Right lobe of liver (tissue), 4 donors: ENCODE data around the gene INTS3.

ENCODE experiments used
- POLR2A ChIP-seq: fragments of 450-650 bp; IDR thresholded peaks from one replicate; pipeline ENCODE4 v1.6.1; 2017; ENCODE audit warnings: antibody characterized with exemption, mild to moderate bottlenecking
- TF ChIP-seq, protein P1 (sequence below), 4 donors: fragments of 200-600 bp in 3 of 4; fragments of 450-650 bp in 1 of 4; IDR thresholded peaks; one replicate each; pipeline versions ENCODE4 v1.5.1 to v1.8.0; 2016 to 2022; ENCODE audit warnings: antibody characterized with exemption in 4 of 4, mild to moderate bottlenecking in 2 of 4
- donor health status: DM: no; HTN: no; CAD: no.
- donor health status: DM: no; HTN: no; CAD: no.
- donor health status: DM: no; HTN: yes; CAD: no.

DNA sequence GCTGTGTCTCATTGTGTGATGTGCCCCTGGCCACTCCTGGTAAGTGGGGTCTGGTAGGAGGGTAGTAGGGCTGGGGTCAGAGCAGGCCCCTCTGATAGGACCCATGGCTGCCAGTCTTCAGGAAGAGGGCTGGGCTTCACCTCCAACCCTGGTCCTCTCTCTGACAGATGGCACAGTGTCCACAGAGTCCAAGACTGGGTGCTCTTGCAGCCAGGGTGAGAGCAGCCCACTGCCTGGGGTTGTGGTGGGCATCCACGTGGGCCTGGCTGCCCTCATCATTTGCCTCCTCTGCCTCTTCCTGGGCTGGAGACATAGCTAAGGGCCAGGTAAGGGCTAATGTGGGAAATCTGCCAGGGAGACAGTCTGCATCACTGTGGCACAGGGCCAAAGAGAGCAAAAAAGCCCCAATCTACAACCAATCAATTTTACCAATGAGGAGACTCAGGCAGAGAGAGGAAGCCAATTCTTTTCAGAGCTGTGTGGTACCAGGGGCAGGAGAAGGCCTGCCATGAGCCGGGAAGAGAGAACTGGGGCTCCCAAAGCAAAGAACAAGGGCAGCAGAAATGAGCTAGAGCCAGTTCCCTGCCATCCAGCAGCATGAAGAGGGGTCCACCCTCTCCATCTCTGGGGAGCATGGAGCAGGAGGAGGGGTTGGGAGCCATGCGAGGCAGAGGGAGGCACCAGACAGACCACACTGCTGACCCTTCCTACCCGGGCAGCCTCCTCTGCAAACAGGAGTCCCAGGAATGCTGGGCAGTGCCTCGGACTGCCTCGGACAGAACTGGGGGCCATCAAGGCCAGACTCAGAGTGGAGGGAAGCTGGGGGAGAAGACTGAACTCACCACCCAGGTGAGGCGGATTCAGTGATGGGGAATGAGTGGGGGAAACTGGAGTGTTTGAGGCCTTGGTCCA, 74.2 kb downstream of the INTS3 start:
- TF ChIP-seq POLR2A = no peak
- TF ChIP-seq, protein P1, sequence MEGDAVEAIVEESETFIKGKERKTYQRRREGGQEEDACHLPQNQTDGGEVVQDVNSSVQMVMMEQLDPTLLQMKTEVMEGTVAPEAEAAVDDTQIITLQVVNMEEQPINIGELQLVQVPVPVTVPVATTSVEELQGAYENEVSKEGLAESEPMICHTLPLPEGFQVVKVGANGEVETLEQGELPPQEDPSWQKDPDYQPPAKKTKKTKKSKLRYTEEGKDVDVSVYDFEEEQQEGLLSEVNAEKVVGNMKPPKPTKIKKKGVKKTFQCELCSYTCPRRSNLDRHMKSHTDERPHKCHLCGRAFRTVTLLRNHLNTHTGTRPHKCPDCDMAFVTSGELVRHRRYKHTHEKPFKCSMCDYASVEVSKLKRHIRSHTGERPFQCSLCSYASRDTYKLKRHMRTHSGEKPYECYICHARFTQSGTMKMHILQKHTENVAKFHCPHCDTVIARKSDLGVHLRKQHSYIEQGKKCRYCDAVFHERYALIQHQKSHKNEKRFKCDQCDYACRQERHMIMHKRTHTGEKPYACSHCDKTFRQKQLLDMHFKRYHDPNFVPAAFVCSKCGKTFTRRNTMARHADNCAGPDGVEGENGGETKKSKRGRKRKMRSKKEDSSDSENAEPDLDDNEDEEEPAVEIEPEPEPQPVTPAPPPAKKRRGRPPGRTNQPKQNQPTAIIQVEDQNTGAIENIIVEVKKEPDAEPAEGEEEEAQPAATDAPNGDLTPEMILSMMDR (IDR thresholded peaks at IDR 0.05) = no peak
